GM12878 (cell line): Measurements from ENCODE around the gene HIRA. TPM values are rescaled to one million over a fixed set of nuclear protein-coding genes. Genes with fewer than 3 reads are reported as not detected.

ENCODE experiments used
- ATAC-seq: fragments of 200-7000 bp; cut with Tn5 transposase; 3 replicates; pipeline ENCODE4 v1.9.1; 2020; ENCODE audit warnings: mild to moderate bottlenecking, moderate library complexity
- BruUV-seq: library from RNA; stranded (reverse); fragments of 400-500 nt; replicated peaks from 2 replicates; lab custom pipeline; 2021; lab: Mats Ljungman, UMichigan
- CTCF ChIA-PET: fragments of 300-600 bp; sonication (Branson Sonifier 250); formaldehyde crosslinking; extraction: SDS; loops from one replicate; lab custom pipeline; 2021; ENCODE audit warnings: inconsistent platforms; lab: Yijun Ruan, JAX
- POLR2A ChIA-PET: fragments of 350-600 bp; formaldehyde crosslinking; extraction: SDS; loops from one replicate; lab custom pipeline; 2021; ENCODE audit warnings: inconsistent platforms; lab: Charles Lee
- RAD21 ChIA-PET: fragments of 300-600 bp; sonication (Branson Sonifier 250); formaldehyde crosslinking; loops from one replicate; lab custom pipeline; 2023; ENCODE audit warnings: antibody characterized with exemption; ENCODE audit not compliant: unreplicated experiment; lab: Charles Lee
- SMC1A ChIA-PET: fragments of 300-600 bp; sonication (Branson Sonifier 250); formaldehyde crosslinking; loops from one replicate; lab custom pipeline; 2023; ENCODE audit not compliant: unreplicated experiment, uncharacterized antibody; lab: Charles Lee
- DNase-seq: peaks from one replicate; pipeline ENCODE4 v3.0.0-alpha.2; 2011; ENCODE audit warnings: low read depth, low spot score
- FAIRE-seq: peaks from 3 replicates; lab custom pipeline; 2011; peaks lifted over from hg19 to GRCh38; lab: Jason Lieb, UNC
- H2AFZ ChIP-seq: 2 replicates; pipeline ENCODE4 v1.6.0; 2011; ENCODE audit warnings: low read depth, low read length, control low read depth; ENCODE audit not compliant: control insufficient read depth
- H3K27ac ChIP-seq: 2 replicates; pipeline ENCODE4 v1.5.1; 2011; ENCODE audit warnings: control low read depth; ENCODE audit not compliant: control insufficient read depth, insufficient read depth
- H3K27me3 ChIP-seq, 2 experiments: replicated peaks in 1 of 2; 2 replicates each; pipeline versions ENCODE4 v1.6.0 to v1.6.1; 2011; ENCODE audit warnings: low read length in 1 of 2; ENCODE audit not compliant: control insufficient read depth in 2 of 2, insufficient read depth in 2 of 2
- H3K36me3 ChIP-seq, 2 experiments: 2 replicates each; pipeline ENCODE4 v1.5.1; 2011; ENCODE audit warnings: low read length in 1 of 2; ENCODE audit not compliant: control insufficient read depth in 2 of 2, insufficient read depth in 2 of 2
- H3K4me1 ChIP-seq: 2 replicates; pipeline ENCODE4 v1.6.1; 2011; ENCODE audit warnings: mild to moderate bottlenecking, low read length, moderate library complexity, mixed read lengths; ENCODE audit not compliant: control insufficient read depth, insufficient read depth
- H3K4me2 ChIP-seq: 2 replicates; pipeline ENCODE4 v1.6.0; 2011; ENCODE audit warnings: control low read depth; ENCODE audit not compliant: control insufficient read depth, insufficient read depth
- H3K4me3 ChIP-seq: fragments of 200-600 bp; sonication (generic); 2 replicates; pipeline ENCODE4 v1.5.1; 2016
- H3K79me2 ChIP-seq: 2 replicates; pipeline ENCODE4 v1.6.0; 2011; ENCODE audit warnings: low read length; ENCODE audit not compliant: control insufficient read depth, insufficient read depth
- H3K9ac ChIP-seq: 2 replicates; pipeline ENCODE4 v1.8.0; 2011; ENCODE audit warnings: low read length, control low read depth, mixed read lengths; ENCODE audit not compliant: control insufficient read depth, insufficient read depth
- H3K9me3 ChIP-seq: replicated peaks from 3 replicates; pipeline ENCODE4 v1.5.1; 2011; ENCODE audit warnings: mild to moderate bottlenecking, low read length; ENCODE audit not compliant: control insufficient read depth, insufficient read depth
- H4K20me1 ChIP-seq: 2 replicates; pipeline ENCODE4 v1.6.0; 2011; ENCODE audit not compliant: control insufficient read depth, insufficient read depth
- BCLAF1 ChIP-seq: fragments of 450-650 bp; IDR thresholded peaks from 2 replicates; pipeline ENCODE4 v1.6.1; 2017; ENCODE audit warnings: antibody characterized with exemption, mild to moderate bottlenecking, moderate library complexity
- BHLHE40 ChIP-seq, 2 experiments: fragments of 450-650 bp in 1 of 2; IDR thresholded peaks; 2 replicates each; pipeline ENCODE4 v1.6.1; 2011 to 2017; ENCODE audit warnings: low read depth in 2 of 2, borderline replicate concordance in 1 of 2, improper control_type of control experiment in 1 of 2, low read length in 1 of 2, mild to moderate bottlenecking in 1 of 2
- E2F4 ChIP-seq: IDR thresholded peaks from 2 replicates; pipeline ENCODE4 v1.6.1; 2012; ENCODE audit warnings: low read depth, low read length, improper control_type of control experiment
- IRF4 ChIP-seq: IDR thresholded peaks from 2 replicates; pipeline ENCODE4 v1.6.1; 2011; ENCODE audit warnings: low read depth, low read length
- JUNB ChIP-seq: IDR thresholded peaks from 2 replicates; pipeline ENCODE4 v1.6.1; 2016; ENCODE audit warnings: antibody characterized with exemption, mild to moderate bottlenecking
- KLF5 ChIP-seq: fragments of 450-650 bp; IDR thresholded peaks from 2 replicates; pipeline ENCODE4 v1.6.1; 2014; ENCODE audit warnings: mild to moderate bottlenecking; ENCODE audit not compliant: partially characterized antibody
- MTA3 ChIP-seq: IDR thresholded peaks from 2 replicates; pipeline ENCODE4 v1.6.1; 2012; ENCODE audit warnings: low read length, inconsistent platforms, borderline replicate concordance
- NBN ChIP-seq: fragments of 450-650 bp; IDR thresholded peaks from 2 replicates; pipeline ENCODE4 v1.6.1; 2016
- NRF1 ChIP-seq: conservative IDR thresholded peaks from 2 replicates; pipeline ENCODE4 v1.6.1; 2011; ENCODE audit warnings: mild to moderate bottlenecking, low read depth, low read length, improper control_type of control experiment
- RUNX3 ChIP-seq: IDR thresholded peaks from 2 replicates; pipeline ENCODE4 v1.6.1; 2012; ENCODE audit warnings: low read length, inconsistent platforms
- TCF12 ChIP-seq: IDR thresholded peaks from 2 replicates; pipeline ENCODE4 v1.6.1; 2011; ENCODE audit warnings: low read depth, mild to moderate bottlenecking, low read length
- WGBS: methylation state at CpG from one replicate; pipeline ENCODE4 v1.1.6; 2016; ENCODE audit warnings: low lambda C conversion rate; ENCODE audit not compliant: insufficient replicate concordance, insufficient coverage; ENCODE audit errors: missing lambda C conversion rate; 5-methylcytosine and 5-hydroxymethylcytosine counted together
- in situ Hi-C: fragments of 300-500 bp; cut with MboI; formaldehyde crosslinking; loops from 9 replicates; pipeline ENCODE4 v1.14.3; 2018; ENCODE audit warnings: mixed read lengths
- intact Hi-C: fragments of 100-400 bp; cut with micrococcal nuclease; formaldehyde crosslinking; loops from one replicate; pipeline ENCODE4 v1.14.2; 2022; ENCODE audit not compliant: unreplicated experiment
- polyA plus RNA-seq, 11 experiments: library from polyadenylated mRNA; depleted of rRNA in 4 of 11; unstranded in 6 of 11; stranded (reverse) in 5 of 11; fragments of >200 nt; fragmentation: Nextera tagmentation in 4 of 11; fragmentation: Illumina TruSeq in 1 of 11; extraction: Ambion mirVana in 4 of 11; extraction: Trizol in 1 of 11; gene quantifications; 1 replicate in 1 of 11; 2 replicates in 10 of 11; pipeline versions ENCODE4 v1.2.1 to v1.2.3, GENCODE V29; 2011 to 2016; ENCODE audit warnings: inconsistent platforms in 2 of 11, missing spikeins in 2 of 11, low read depth in 1 of 11
- total RNA-seq, 4 experiments: library from RNA; depleted of rRNA in 3 of 4; stranded (reverse); fragments of >200 nt in 3 of 4; fragmentation: Illumina TruSeq in 1 of 4; extraction: Trizol in 1 of 4; gene quantifications; 2 replicates each; pipeline versions ENCODE4 v1.2.1 to v1.2.3, GENCODE V29; 2013 to 2021
- TF ChIP-seq, protein P1 (sequence below): IDR thresholded peaks from 2 replicates; pipeline ENCODE4 v1.6.1; 2012; ENCODE audit warnings: low read length, inconsistent platforms
- TF ChIP-seq, protein P2 (sequence below): fragments of 450-650 bp; IDR thresholded peaks from 2 replicates; pipeline ENCODE4 v1.6.1; 2016; ENCODE audit warnings: mild to moderate bottlenecking
- TF ChIP-seq, protein P3 (sequence below): fragments of 450-650 bp; formaldehyde crosslinking; IDR thresholded peaks from 2 replicates; pipeline ENCODE4 v1.5.0; 2022; ENCODE audit warnings: mild to moderate bottlenecking, missing genetic modification characterization

HIRA gene
- total and polyA plus RNA-seq, 10 of the 15 experiments (the other 5 are each of a cell fraction or from before 2014, with no cell fraction given) = 0.34 to 32.7 (median 14.5) TPM

DNA sequence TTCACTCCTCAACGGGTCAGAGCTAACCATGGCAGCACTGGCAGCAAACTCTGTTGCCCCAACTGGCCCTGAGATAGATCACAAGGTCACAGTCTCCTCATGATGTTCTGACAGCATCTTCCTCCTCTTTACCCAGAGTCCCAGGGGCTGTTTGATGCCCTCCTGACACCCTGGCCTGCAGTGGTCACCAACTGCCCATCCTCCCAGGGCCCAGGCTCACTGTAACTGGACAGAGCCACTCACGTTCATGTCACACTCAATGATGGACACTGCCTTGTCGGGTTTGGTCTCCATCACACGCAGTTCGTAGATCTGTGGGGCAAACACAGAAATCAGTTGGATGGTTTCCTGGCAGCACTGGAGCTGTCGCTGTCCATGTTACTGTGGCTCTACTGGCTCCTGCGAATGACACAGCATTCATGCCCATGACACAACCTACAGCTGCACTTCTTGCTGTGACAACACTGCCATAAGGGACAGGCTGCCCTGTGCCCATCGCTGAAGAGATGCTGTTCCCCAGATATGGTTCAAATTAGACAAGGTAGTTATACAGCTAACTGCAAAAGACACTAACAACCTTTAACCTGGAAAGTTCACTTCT lies 26.4 kb upstream of the HIRA start:
- Histone ChIP-seq H2AFZ (no peak overlapping the region), H3K27me3 (no peaks in the 10 kb centered on the region), H3K36me3 (peaks cover 28 to 34% of the 10 kb centered on the region in 2 experiments; a peak in 3 of 4 replicates), H3K9me3 (no peaks in the 10 kb centered on the region), H3K4me3 (no peak overlapping the region), H3K9ac (no peak overlapping the region), H3K4me1 (no peaks in the 10 kb centered on the region), H3K27ac (no peak overlapping the region), H4K20me1 (no peaks in the 10 kb centered on the region), H3K79me2 (no peaks in the 10 kb centered on the region), H3K4me2 (no peak overlapping the region)
- ChIA-PET RAD21 (no interaction called here), POLR2A (no interaction called here), CTCF (interaction anchor here (1.4 to 1.7 kb wide), 2 partner anchors 20 to 275 kb away, joined by 4 to 5 read pairs; no protein-coding TSS in a partner anchor), SMC1A (no interaction called here)
- ATAC-seq = no peak
- in situ Hi-C loops (no loop called here), intact Hi-C loops (no loop called here)
- DNase-seq = no peak
- no peak for FAIRE-seq
- 98% methylated on average over 8 of the region's 8 CpGs for WGBS
- no TSS peak for BruUV-seq
- TF ChIP-seq BHLHE40 (IDR thresholded peaks at IDR 0.05; ENCODE audit: borderline replicate concordance in 1 of 2, low read depth in 2 of 2, low read length in 1 of 2) (no peak), KLF5 (no peak), NRF1 (no peak), MTA3 (no peak), JUNB (no peak), IRF4 (no peak), TCF12 (no peak), BCLAF1 (no peak), RUNX3 (no peak), E2F4 (no peak), NBN (no peak)
- TF ChIP-seq, protein P1, sequence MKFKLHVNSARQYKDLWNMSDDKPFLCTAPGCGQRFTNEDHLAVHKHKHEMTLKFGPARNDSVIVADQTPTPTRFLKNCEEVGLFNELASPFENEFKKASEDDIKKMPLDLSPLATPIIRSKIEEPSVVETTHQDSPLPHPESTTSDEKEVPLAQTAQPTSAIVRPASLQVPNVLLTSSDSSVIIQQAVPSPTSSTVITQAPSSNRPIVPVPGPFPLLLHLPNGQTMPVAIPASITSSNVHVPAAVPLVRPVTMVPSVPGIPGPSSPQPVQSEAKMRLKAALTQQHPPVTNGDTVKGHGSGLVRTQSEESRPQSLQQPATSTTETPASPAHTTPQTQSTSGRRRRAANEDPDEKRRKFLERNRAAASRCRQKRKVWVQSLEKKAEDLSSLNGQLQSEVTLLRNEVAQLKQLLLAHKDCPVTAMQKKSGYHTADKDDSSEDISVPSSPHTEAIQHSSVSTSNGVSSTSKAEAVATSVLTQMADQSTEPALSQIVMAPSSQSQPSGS = no peak
- TF ChIP-seq, protein P2, sequence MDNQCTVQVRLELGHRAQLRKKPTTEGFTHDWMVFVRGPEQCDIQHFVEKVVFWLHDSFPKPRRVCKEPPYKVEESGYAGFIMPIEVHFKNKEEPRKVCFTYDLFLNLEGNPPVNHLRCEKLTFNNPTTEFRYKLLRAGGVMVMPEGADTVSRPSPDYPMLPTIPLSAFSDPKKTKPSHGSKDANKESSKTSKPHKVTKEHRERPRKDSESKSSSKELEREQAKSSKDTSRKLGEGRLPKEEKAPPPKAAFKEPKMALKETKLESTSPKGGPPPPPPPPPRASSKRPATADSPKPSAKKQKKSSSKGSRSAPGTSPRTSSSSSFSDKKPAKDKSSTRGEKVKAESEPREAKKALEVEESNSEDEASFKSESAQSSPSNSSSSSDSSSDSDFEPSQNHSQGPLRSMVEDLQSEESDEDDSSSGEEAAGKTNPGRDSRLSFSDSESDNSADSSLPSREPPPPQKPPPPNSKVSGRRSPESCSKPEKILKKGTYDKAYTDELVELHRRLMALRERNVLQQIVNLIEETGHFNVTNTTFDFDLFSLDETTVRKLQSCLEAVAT = no peak
- TF ChIP-seq, protein P3, sequence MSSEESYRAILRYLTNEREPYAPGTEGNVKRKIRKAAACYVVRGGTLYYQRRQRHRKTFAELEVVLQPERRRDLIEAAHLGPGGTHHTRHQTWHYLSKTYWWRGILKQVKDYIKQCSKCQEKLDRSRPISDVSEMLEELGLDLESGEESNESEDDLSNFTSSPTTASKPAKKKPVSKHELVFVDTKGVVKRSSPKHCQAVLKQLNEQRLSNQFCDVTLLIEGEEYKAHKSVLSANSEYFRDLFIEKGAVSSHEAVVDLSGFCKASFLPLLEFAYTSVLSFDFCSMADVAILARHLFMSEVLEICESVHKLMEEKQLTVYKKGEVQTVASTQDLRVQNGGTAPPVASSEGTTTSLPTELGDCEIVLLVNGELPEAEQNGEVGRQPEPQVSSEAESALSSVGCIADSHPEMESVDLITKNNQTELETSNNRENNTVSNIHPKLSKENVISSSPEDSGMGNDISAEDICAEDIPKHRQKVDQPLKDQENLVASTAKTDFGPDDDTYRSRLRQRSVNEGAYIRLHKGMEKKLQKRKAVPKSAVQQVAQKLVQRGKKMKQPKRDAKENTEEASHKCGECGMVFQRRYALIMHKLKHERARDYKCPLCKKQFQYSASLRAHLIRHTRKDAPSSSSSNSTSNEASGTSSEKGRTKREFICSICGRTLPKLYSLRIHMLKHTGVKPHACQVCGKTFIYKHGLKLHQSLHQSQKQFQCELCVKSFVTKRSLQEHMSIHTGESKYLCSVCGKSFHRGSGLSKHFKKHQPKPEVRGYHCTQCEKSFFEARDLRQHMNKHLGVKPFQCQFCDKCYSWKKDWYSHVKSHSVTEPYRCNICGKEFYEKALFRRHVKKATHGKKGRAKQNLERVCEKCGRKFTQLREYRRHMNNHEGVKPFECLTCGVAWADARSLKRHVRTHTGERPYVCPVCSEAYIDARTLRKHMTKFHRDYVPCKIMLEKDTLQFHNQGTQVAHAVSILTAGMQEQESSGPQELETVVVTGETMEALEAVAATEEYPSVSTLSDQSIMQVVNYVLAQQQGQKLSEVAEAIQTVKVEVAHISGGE (CRISPR knock-in tag) = no peak
